PFSK-1 (cell line): ENCODE data around the gene IKZF2.

Source experiments
- POLR2AphosphoS5 ChIP-seq: IDR thresholded peaks from 2 replicates; pipeline ENCODE4 v1.6.1; 2012; ENCODE audit warnings: low read depth, mild to moderate bottlenecking, control low read depth, low read length, moderate library complexity
- REST ChIP-seq, 2 experiments: IDR thresholded peaks; 2 replicates each; pipeline versions ENCODE4 v1.6.1 to v1.8.0; 2011 to 2012; ENCODE audit warnings: low read depth in 2 of 2, low read length in 2 of 2, control low read depth in 1 of 2, inconsistent platforms in 1 of 2, mild to moderate bottlenecking in 1 of 2, moderate library complexity in 1 of 2; ENCODE audit not compliant: insufficient read depth in 1 of 2

- TF ChIP-seq REST (IDR thresholded peaks at IDR 0.05; ENCODE audit: insufficient read depth in 1 of 2, low read depth in 2 of 2, low read length in 2 of 2) (no peak), POLR2AphosphoS5 (no peak)
Observed at GRCh38 chr2:212979046-212979612, 172.3 kb downstream of the IKZF2 start.
